A549 treated with CpdA at 1 μM for 4 hours (cell line): ENCODE measurements around the gene KCNF1. TPM values are rescaled to one million over a fixed set of nuclear protein-coding genes. Genes with fewer than 3 reads are reported as not detected.

Source experiments
- total RNA-seq: library from RNA; stranded (reverse); fragments of 200-300 nt; extraction: Qiagen RNA extraction; gene quantifications from 5 replicates; pipeline ENCODE4 v1.2.3, GENCODE V29; 2022; ENCODE audit warnings: low read depth

KCNF1 gene, protein sequence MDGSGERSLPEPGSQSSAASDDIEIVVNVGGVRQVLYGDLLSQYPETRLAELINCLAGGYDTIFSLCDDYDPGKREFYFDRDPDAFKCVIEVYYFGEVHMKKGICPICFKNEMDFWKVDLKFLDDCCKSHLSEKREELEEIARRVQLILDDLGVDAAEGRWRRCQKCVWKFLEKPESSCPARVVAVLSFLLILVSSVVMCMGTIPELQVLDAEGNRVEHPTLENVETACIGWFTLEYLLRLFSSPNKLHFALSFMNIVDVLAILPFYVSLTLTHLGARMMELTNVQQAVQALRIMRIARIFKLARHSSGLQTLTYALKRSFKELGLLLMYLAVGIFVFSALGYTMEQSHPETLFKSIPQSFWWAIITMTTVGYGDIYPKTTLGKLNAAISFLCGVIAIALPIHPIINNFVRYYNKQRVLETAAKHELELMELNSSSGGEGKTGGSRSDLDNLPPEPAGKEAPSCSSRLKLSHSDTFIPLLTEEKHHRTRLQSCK
- 20.5 to 42.7 TPM (median 34.4 TPM) in 5 replicates for total RNA-seq

GRCh38 chr2:10911291-10912075 is at the start of gene KCNF1:
KCNF1 (plus strand) TSS chr2:10911934; CDS start chr2:10912427, 493 bp downstream.

Other genes with a start within 250 kb of the KCNF1 start
- 43.2 to 54.4 TPM (median 44.9 TPM) in 5 replicates for gene NOL10, start 222.0 kb upstream of the KCNF1 start, total RNA-seq
- gene ATP6V1C2, start 190.3 kb upstream of the KCNF1 start, total RNA-seq = 0.26 to 1.2 TPM (median 0.49 TPM) in 5 replicates
- gene PDIA6, start 99.1 kb upstream of the KCNF1 start, total RNA-seq = 343 to 391 TPM (median 381 TPM) in 5 replicates
- gene SLC66A3, start 243.5 kb downstream of the KCNF1 start, total RNA-seq = 32.7 to 39.3 TPM (median 36.6 TPM) in 5 replicates